ENCODE results near the gene ZFP1. TPM values are rescaled to one million over a fixed set of nuclear protein-coding genes. Genes with fewer than 3 reads are reported as not detected.

Gene ZFP1
- total RNA-seq, 1 donor from 2014 or later, result 19.8 TPM

DNA sequence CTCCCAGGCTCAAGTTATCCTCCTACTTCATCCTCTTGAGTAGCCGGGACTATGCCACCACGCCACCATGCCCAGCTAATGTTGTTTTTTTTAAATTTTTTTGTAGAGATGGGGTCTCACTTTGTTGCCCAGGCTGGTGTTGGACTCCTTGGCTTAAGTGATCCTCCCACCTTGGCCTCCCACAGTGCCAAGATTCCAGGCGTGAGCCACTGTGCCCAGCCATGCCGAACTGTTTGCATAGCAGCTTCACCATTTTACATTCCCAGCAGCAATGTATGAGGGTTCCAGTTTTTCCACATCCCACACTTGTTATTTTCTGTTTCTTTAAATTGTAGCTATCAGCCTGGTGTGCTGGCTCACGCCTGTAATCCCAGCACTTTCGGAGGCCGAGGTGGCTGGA is 68.3 kb downstream of the ZFP1 start:
- no peaks in the 10 kb centered on the region for H3K36me3 Mint-ChIP-seq
- no peaks in the 10 kb centered on the region for H3K27me3 Mint-ChIP-seq

GRCh38 chr16:75217389-75217851 is 69.1 kb downstream of the ZFP1 start:
- Mint-ChIP-seq H3K27me3 (no peaks in the 10 kb centered on the region), H3K9me3 (no peaks in the 10 kb centered on the region), H3K27ac (no peak overlapping the region), H3K4me3 (no peak overlapping the region), H3K36me3 (no peaks in the 10 kb centered on the region), H3K4me1 (ENCODE audit: unreplicated experiment) (no peaks in the 10 kb centered on the region)
- no peak for TF ChIP-seq CTCF (conservative IDR thresholded peaks at IDR 0.05)
- DNase-seq (ENCODE audit: extremely low spot score, unreplicated experiment), result no peak

More for the DNA sequence above, 68.3 kb downstream of the ZFP1 start:
- TF ChIP-seq CTCF (conservative IDR thresholded peaks at IDR 0.05), result no peak
- no peak for DNase-seq (ENCODE audit: extremely low spot score, unreplicated experiment)
- H3K4me1 Mint-ChIP-seq (ENCODE audit: unreplicated experiment), result no peaks in the 10 kb centered on the region
- no peak overlapping the region for H3K27ac Mint-ChIP-seq
- no peak overlapping the region for H3K4me3 Mint-ChIP-seq
- H3K9me3 Mint-ChIP-seq, result no peaks in the 10 kb centered on the region

- no peak within 1 kb of the TSS for H3K4me3 Mint-ChIP-seq
- no peak within 1 kb of the TSS for H3K27ac Mint-ChIP-seq
- no peak for TF ChIP-seq CTCF (conservative IDR thresholded peaks at IDR 0.05)
- H3K9me3 Mint-ChIP-seq, result no peaks in the 10 kb centered on the region
- DNase-seq (ENCODE audit: extremely low spot score, unreplicated experiment), result no peak
- H3K27me3 Mint-ChIP-seq, result no peaks in the 10 kb centered on the region
- H3K4me1 Mint-ChIP-seq (ENCODE audit: unreplicated experiment), result no peaks in the 10 kb centered on the region
- no peaks in the 10 kb centered on the region for H3K36me3 Mint-ChIP-seq
These were observed 70.1 kb downstream of the ZFP1 start, which contains the start of gene CTRB1 for GRCh38 chr16:75218256-75219076. CTRB1 (plus strand) TSS chr16:75218988; CDS start chr16:75219008, 20 bp downstream.

DNA sequence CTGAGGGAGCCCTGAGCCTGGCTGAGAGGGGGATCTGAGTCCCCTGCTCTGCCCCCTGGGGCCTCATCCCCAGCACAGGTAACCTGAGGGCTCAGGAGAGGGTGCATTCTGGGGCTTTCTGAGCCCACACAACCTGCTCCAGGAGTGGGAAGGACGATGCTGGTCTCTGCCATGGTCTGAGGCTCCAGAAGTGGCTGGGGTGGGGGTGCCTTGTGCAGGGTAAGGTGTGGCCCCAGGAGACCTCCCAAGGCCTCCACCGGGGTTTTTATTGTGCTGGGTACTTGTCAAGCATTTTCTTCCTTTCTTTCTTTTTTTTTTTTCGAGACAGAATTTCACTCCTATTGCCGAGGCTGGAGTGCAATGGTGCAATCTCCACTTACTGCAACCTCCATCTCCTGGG is 70.8 kb downstream of the ZFP1 start:
- no peak for DNase-seq (ENCODE audit: extremely low spot score, unreplicated experiment)
- Mint-ChIP-seq H3K27me3 (no peaks in the 10 kb centered on the region), H3K4me1 (ENCODE audit: unreplicated experiment) (no peaks in the 10 kb centered on the region), H3K9me3 (no peaks in the 10 kb centered on the region), H3K27ac (no peak overlapping the region), H3K4me3 (no peak overlapping the region), H3K36me3 (no peaks in the 10 kb centered on the region)
- TF ChIP-seq CTCF (conservative IDR thresholded peaks at IDR 0.05), result no peak

DNA sequence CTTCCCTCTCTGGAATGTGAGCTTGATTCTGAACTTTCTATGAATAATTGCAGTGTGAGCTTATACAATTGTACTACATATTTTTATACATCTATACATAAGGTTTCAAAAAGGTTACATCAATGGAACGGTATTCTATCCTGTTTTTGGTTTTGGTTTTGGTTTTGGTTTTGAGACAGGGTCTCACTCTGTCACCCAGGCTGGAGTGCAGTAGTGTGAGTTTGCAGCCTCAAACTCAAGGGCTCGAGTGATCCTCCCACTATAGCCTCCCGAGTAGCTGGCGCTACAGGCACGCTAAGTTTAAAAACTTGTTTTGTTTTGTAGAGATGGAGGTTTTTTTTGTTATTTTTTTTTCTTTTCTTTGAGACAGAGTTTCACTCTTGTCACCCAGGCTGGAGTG is 71.5 kb downstream of the ZFP1 start:
- TF ChIP-seq CTCF (conservative IDR thresholded peaks at IDR 0.05), result no peak
- Mint-ChIP-seq H3K4me1 (ENCODE audit: unreplicated experiment) (no peaks in the 10 kb centered on the region), H3K27me3 (no peaks in the 10 kb centered on the region), H3K9me3 (no peaks in the 10 kb centered on the region), H3K36me3 (no peaks in the 10 kb centered on the region), H3K27ac (no peak overlapping the region), H3K4me3 (no peak overlapping the region)
- DNase-seq (ENCODE audit: extremely low spot score, unreplicated experiment), result no peak

Other genes starting within 250 kb of the ZFP1 start
- 85.9 and 88.9 TPM in 2 replicates for gene WDR59, start 163.4 kb upstream of the ZFP1 start, total RNA-seq (ENCODE audit: low replicate concordance)
- gene ZNRF1, start 149.5 kb upstream of the ZFP1 start, total RNA-seq (ENCODE audit: low replicate concordance), result 38.4 and 49.2 TPM in 2 replicates
- gene LDHD, start 31.7 kb upstream of the ZFP1 start, total RNA-seq (ENCODE audit: low replicate concordance), result 0.69 and 1.8 TPM in 2 replicates
- gene CTRB2, start 58.6 kb downstream of the ZFP1 start, total RNA-seq (ENCODE audit: low replicate concordance), result not detected in 2 replicates
- gene CTRB1, start 70.5 kb downstream of the ZFP1 start, total RNA-seq (ENCODE audit: low replicate concordance), result not detected in 2 replicates
- 67.2 and 73.0 TPM in 2 replicates for gene BCAR1, start 103.1 kb downstream of the ZFP1 start, total RNA-seq (ENCODE audit: low replicate concordance)

Data from type B pancreatic cell (in vitro differentiated cells).